ENCODE measurements around the gene ZNF407.

- TF ChIP-seq BACH2 (CRISPR knock-in tag; IDR thresholded peaks at IDR 0.05; ENCODE audit: borderline replicate concordance) (no peak), TSHZ2 (CRISPR knock-in tag; IDR thresholded peaks at IDR 0.05) (no peak), ZC3H10 (CRISPR knock-in tag; IDR thresholded peaks at IDR 0.05) (no peak), CREB5 (CRISPR knock-in tag; IDR thresholded peaks at IDR 0.05; ENCODE audit: low read depth) (no peak), ISL1 (CRISPR knock-in tag; IDR thresholded peaks at IDR 0.05) (no peak), CSDC2 (CRISPR knock-in tag; IDR thresholded peaks at IDR 0.05) (no peak), ZFP30 (CRISPR knock-in tag; IDR thresholded peaks at IDR 0.05) (no peak), ARNTL (CRISPR knock-in tag; IDR thresholded peaks at IDR 0.05; ENCODE audit: borderline replicate concordance, low read depth) (no peak)
These were observed 82.0 kb downstream of the ZNF407 start for GRCh38 chr18:74679679-74680076.
